AG09309 (cell line): ENCODE data around the gene SLCO4A1.

ENCODE experiments used
- DNase-seq: peaks from one replicate; pipeline ENCODE4 v3.0.0-alpha.2; 2010; ENCODE audit warnings: low read depth
- H3K4me3 ChIP-seq: 2 replicates; pipeline ENCODE4 v1.5.1; 2011; ENCODE audit warnings: mild to moderate bottlenecking, low read depth, low read length, moderate library complexity; ENCODE audit not compliant: control insufficient read depth
- CTCF ChIP-seq: IDR thresholded peaks from 2 replicates; pipeline ENCODE4 v1.5.1; 2011; ENCODE audit warnings: mild to moderate bottlenecking, low read depth, low read length, inconsistent platforms; ENCODE audit not compliant: insufficient read depth, control insufficient read depth; ENCODE audit errors: missing control alignments

Gene SLCO4A1

DNA sequence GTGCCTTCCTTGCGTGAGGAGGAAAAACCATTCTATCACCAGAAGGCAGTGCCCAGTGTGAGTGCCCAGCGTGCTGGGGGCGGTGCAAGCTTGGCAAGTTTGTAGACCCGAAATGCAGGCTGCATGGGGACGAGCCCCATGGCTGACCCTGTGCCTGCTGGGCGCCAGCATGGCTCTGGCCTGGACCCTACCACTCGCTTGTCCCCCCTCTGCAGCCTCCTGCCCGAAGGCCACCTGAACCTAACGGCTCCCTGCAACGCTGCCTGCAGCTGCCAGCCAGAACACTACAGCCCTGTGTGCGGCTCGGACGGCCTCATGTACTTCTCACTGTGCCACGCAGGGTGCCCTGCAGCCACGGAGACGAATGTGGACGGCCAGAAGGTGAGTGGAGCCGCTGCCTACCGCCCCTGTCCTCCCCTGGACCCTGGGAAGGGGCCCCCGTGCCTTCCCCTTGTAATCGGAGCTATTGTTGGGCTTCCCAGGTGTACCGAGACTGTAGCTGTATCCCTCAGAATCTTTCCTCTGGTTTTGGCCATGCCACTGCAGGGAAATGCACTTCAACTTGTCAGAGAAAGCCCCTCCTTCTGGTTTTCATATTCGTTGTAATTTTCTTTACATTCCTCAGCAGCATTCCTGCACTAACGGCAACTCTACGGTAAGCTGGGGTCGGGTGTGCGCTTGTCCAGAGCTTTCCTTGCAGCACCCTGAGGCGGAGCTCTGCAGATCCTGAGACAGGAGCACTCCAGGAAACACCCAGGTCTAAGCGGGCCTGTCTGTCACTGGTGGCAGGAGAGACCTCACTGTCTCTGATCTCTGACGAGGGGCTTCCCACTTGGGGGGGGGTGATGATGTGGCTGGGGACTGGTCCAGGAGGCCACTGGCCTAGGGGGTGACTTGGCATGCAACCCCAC lies 25.5 kb downstream of the SLCO4A1 start:
- no peak for DNase-seq
- no peak overlapping the region for H3K4me3 ChIP-seq
- no peak for TF ChIP-seq CTCF

DNA sequence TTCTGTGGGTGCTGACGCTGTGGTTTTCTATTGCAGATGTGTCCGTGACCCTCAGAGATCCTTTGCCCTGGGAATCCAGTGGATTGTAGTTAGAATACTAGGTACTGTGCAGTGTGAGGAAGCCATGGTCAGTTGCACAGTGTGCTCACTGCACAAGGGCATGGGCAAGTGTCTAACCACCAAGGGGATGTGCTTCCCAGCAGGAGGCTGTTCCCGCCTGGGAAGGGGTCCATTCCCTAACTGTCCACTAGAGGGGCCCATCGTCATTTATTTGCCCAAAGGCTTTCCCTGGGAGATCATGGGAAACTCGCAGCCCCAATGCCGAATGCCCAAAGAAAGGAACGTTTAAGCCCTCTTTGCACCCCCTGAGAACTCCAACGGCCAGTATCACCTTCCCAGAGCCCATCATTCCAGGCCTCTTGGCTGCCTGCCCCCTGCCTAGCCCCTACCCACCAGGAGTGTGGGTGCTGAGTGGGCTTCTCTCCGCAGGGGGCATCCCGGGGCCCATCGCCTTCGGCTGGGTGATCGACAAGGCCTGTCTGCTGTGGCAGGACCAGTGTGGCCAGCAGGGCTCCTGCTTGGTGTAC lies 26.2 kb downstream of the SLCO4A1 start:
- DNase-seq, result peak; percentile 20
- TF ChIP-seq CTCF, result peak; percentile 93
- H3K4me3 ChIP-seq, result no peak overlapping the region

GRCh38 chr20:62669249-62669648 lies 26.9 kb downstream of the SLCO4A1 start:
- no peak for TF ChIP-seq CTCF
- no peak overlapping the region for H3K4me3 ChIP-seq
- no peak for DNase-seq

GRCh38 chr20:62670156-62670555 lies 27.9 kb downstream of the SLCO4A1 start:
- DNase-seq, result no peak
- no peak for TF ChIP-seq CTCF
- no peak overlapping the region for H3K4me3 ChIP-seq

- no peak for TF ChIP-seq CTCF
- DNase-seq, result no peak
- H3K4me3 ChIP-seq, result no peak overlapping the region
These were observed 28.7 kb downstream of the SLCO4A1 start for GRCh38 chr20:62670998-62671397.

DNA sequence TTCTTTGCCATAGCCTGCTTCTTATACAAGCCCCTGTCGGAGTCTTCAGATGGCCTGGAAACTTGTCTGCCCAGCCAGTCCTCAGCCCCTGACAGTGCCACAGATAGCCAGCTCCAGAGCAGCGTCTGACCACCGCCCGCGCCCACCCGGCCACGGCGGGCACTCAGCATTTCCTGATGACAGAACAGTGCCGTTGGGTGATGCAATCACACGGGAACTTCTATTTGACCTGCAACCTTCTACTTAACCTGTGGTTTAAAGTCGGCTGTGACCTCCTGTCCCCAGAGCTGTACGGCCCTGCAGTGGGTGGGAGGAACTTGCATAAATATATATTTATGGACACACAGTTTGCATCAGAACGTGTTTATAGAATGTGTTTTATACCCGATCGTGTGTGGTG lies 29.5 kb downstream of the SLCO4A1 start:
- no peak overlapping the region for H3K4me3 ChIP-seq
- no peak for TF ChIP-seq CTCF
- no peak for DNase-seq
